GM21717 (cell line): ENCODE results near the gene S100A16.

Source experiments
- ATAC-seq: cut with Tn5 transposase; IDR thresholded peaks from one replicate; pipeline ENCODE4 v1.9.1; 2021; ENCODE audit warnings: mild to moderate bottlenecking, moderate library complexity; ENCODE audit not compliant: unreplicated experiment

S100A16 gene

DNA sequence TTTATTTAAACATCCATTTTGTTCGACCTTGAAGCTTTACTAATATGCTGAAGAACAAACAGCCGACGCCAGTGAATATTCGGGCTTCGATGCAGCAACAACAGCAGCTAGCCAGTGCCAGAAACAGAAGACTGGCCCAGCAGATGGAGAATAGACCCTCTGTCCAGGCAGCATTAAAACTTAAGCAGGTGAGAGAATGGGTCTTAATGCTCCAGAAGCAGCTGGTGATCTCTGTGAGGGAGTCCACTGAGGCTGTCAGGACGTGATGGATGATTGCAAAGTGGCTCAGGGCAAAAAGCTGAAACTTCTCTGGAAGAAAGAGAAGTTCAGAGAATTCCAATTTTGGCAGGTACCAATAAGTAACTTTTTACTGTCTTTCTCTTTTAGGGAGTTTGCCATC lies 25.3 kb upstream of the S100A16 start:
- ATAC-seq, result no peak

DNA sequence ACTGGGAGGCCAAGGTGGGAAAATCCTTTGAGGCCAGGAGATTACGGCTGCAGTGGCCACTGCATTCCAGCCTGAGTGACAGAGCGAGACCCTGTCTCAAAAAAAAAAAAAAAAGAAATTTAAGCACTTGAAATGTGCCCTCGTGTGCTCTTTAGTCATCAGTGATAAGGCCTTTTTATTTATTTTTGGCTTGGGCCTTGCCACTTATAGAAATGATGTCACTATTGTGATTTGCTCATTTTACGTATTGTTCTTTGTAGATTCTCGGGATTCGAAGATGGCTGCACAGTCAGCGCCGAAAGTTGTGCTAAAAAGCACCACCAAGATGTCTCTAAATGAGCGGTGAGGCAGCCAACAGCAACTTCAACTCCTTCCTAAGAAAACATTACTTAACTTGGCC lies 23.4 kb upstream of the S100A16 start:
- ATAC-seq, result no peak

DNA sequence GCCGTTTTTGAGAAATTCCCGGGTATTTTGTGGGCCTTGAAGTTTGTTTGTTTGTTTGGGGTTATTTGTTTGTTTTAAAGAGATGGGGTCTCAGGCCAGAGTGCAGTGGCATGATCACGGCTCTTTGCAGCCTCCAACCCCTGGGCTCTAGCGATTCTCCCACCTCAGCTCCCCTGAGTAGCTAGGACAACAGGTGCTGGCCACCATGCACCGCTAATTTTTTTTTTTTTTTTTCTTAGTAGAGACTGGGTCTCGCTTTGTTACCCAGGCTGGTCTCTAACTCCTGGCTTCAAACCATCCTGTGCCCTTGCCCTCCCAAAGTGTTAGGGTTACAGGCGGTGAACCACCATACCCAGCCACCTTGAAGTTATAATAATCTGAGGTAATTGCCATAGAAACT lies 22.9 kb upstream of the S100A16 start:
- ATAC-seq, result no peak

DNA sequence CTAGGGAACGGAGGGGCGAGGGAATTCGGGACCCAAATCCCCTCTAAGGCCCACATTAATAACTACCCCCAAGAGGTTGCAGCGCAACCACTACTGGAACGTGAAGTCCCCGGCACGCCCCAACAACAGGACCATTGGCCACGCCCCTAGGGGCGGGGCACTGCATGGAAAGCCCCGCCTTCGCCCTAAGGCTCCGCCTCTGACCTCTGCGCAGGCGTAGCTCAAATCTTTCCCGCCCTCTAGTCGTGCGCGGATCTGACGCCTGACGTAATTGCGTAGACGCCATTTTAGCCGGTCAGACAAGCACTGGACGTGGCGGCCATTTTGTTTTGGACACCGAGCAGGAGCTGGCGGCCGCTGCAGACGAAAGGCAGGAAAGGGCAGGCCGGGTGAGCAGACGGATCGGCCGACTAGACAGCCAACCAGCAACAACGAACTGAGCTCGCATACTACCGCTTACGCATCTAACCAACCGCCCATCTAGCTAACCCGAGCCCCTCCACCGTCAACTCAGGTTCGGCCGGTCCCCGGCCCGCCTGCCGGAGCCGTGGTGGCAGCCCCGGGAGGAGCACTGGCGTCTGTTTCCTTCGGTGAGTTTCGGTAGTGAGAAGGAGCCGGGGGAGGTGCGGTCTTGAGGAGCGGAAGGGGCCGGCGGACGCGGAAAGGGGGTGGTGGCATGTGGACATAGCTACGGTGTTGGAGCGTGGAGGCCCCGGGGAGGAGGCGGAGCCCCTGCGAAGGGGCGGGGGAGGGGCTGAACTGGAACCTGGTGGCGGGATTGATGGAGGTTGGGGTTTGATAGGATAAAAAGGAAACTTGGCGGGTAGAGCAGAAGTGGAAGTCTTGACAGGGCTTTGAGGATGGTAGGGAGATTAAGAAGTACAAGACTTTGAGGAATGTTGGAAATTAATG lies 21.1 kb upstream of the S100A16 start, which contains the start of gene CHTOP:
Gene CHTOP (plus strand): TSS at position 313 of the 912 bp plus-strand sequence. CDS start 2,523 bp downstream, outside the sequence.
- ATAC-seq, result peak; percentile 83

DNA sequence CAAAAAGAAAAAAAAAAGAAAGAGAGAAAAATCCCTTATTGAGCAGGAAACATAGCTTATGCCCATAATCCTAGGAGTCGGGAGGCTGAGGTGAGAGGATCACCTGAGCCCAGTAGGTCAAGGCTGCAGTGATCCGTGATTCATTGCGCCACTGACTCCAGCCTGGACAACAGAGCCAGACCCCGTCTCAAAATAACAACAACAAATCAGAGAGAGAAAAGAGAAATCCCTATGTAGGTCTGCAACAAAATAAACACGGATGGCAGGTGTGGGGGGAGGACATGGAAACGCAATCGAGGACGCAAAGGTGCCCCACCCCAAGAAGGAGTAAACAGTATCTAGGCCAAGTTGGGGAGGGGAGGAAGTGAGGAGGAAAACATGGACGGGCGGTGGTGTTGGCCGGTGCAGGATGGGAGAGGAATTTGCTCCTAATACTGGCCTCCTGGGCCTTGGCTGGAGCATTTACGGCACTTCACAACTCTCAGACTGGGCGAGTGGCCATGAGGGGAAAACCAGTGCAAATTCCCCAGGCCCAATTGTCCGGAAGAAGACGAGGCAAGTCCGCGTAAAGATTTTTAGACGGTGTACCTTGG lies 20.3 kb upstream of the S100A16 start:
- peak; percentile 2 for ATAC-seq

DNA sequence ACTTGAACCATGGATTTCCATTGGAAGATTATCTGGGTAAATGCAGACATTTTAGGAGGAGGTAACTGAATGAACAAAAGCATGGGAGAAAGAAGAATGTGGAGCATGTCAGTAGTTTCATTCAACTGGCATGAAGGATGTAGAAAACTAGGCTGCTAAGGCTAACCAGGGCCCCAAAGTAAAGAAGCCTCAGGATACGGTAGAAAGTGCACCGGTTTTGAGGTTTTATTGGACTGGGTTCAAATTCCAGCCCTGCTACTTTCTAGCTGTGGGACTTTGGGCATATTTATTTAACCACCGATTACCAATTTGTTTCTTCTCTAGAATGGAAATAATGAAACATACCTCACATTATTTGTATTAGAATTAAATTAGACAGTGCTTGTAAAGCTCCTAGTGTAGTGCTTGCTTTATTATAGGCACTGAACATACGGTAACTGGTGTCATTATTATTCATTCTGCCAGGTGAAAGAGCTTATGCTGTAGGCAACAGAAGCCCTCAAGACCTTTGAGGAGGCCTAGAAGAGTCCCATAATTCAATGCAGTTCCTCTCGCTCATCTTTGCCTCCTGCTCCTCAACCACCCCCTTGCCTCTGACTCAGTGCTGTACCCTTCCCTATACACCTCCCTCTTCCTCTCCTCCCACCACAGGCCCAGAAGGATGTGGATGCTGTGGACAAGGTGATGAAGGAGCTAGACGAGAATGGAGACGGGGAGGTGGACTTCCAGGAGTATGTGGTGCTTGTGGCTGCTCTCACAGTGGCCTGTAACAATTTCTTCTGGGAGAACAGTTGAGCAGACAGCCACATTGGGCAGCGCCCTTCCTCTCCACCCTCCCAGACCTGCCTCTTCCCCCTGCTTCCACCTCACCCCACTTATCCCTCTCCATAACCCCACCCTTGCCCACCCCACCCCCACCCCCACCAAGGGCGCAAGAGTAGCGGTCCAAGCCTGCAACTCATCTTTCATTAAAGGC lies 18.4 kb upstream of the S100A16 start:
- no peak for ATAC-seq

DNA sequence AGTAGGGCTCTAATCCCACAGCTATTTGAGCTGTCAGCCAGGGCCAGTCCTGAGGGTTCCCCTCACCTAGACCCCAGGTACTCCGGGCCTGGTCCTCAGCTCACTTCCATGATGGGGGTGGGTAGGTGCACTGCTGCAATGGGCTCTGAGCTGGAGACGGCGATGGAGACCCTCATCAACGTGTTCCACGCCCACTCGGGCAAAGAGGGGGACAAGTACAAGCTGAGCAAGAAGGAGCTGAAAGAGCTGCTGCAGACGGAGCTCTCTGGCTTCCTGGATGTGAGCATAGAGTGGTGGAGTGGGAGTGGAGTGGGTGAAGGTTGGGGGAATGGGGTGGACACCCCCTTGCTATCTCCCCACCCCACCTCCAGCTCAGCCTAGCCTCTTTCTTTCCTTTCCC lies 17.4 kb upstream of the S100A16 start:
- no peak for ATAC-seq

DNA sequence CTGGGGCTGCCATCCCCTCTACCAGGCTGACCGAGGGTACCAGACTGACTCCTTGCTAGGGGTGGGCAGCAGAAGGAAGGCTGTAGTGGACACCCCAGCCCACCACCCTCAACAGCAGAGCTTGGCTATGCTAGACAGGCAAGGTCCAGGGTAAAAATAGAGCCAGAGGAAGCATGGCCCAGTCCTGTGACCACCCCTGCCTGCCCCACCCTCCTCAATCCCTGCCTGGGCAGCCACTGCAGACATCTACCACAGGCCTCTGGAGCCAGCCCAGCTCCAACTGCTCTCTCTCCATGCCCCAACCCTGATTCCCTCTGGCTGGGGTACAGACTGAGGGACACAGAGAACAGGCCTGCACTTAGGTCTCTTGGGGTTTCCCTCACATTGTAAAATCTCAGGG lies 17.0 kb upstream of the S100A16 start:
- ATAC-seq, result no peak

DNA sequence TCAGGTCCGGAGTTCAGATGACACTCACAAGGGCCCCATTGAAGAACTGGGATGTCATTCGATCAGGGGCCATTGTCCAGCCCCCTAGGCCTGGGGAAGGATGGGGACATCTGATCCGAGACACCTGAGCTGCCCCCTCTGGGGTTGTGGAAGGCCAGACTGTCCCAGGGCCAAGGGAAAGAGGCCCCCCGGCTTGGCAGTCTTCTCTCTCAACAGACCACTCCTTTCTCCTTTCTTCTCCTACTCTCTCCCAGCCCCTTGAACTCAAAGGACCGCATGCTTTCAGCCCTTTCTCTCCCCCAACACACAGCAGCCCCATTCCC lies 16.4 kb upstream of the S100A16 start:
- ATAC-seq, result no peak

DNA sequence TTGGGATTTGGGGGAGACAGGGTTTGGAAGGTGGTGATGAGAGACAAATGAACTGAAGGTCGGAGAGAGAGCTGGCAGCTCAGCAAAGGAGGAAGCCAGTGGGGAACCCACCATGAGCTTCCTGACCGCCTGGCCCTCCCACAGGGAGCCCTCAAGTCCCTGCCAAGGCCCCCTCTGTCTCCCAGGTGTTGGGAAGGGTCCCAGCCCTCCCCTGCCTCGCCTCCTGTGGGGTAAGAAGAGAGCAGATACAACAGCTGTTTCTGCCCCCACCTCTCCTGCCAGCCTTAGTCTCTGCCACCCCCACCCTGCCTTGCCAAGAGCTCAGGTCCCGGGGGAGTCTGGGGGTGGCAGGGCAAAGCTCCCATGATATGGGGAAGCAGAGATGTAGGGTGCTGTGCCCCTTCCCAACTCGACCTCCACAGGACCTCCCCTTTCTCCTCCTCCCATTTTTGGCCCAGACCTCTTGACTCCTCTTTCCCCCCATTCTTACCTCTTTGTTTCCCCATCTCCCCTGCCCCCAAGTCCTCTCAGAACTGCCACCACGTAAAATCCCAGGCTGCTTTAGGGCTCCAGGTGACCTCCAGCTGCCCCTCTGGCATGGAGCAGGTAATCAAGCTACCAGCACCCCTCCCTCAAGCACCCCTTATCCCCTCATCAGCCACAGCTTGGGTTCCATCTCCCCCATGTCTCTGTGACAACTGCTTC lies 15.9 kb upstream of the S100A16 start:
- ATAC-seq, result no peak

DNA sequence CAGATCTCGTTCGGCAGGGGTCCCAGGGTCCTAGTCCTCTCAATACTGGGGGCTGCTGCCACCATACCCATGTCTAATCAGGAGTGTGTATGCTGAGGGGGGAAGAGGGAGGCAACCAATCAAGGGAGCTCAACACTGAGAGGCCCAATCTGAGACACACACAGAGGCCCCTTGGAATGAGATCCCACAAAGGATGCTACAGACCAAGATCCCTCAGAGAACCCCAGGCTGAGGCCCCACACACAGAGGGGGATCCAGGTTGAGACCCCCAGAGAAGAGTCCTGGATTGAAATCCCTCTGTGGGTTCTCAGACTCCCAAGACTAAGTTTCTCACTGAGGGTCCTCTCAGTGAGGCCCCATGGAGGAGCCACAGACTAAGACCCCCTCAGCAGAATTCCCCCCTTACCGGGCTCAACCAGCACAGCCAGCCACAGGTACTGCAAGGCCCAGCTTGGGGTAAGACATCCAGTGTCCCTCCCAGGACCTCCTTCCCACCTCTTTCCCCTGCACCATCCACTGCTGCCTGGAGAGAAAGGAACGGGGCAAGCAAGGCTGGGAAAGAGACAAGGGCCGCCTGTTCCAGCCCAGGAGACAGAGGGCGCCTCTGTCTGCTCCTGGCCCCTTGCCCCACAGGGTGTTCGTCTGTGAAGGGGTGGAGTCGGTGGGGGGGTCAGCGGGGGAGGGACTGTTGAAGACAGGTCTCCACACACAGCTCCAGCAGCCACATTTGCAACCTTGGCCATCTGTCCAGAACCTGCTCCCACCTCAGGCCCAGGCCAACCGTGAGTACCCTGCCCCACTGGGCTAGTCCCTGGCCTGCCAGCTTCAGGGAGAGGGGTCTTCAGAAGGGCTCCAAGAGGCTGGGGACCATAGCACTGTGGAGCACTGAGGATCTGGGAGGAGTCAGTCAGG lies 15.0 kb upstream of the S100A16 start, which contains the start of gene S100A1:
Gene S100A1 (plus strand): TSS at position 720 of the 912 bp plus-strand sequence. CDS start 2,088 bp downstream, outside the sequence.
- ATAC-seq, result no peak

DNA sequence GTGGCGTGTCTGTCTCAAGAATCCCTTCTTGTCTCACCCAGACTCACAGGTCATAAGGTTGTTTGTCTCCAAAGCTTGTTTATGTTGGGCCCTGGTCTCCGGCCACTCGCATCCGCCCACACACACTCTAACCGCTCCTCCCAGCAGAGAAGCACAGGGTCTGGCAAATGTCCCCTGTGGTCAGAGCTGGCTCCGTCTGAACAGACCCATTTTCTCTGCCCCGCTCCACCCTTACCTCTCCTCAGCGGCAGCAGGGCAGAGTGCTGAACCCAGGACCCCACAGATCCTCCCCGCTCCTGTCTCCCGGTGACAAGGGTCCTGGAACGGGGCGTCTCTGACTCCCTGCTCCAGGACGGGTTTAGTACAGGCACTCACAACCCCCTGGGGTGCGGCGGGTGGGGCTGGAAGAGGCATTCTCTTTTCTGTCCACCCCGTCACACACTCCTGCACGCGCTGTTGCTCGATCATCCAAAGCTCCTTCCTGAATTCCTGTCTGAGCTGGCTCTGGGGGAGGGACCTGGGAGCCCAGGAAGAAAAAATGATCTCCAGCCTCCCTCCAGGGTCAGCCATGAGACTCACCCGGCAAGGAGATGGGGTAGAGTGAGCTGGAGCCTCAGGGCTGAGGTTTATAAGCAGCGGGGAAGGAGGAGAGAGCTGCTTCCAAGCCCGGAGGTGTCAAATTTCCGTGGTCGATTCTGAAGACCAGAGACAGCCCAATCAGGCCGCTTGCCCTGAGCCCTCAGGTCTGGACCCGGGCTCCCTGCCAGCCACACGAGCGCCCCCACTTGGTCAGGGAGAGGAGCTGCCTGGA lies 14.2 kb upstream of the S100A16 start, which contains the start of gene S100A13:
Gene S100A13 (minus strand): TSS at position 602 of the 811 bp plus-strand sequence. CDS start 1,033 bp downstream, outside the sequence.
- ATAC-seq, result no peak

DNA sequence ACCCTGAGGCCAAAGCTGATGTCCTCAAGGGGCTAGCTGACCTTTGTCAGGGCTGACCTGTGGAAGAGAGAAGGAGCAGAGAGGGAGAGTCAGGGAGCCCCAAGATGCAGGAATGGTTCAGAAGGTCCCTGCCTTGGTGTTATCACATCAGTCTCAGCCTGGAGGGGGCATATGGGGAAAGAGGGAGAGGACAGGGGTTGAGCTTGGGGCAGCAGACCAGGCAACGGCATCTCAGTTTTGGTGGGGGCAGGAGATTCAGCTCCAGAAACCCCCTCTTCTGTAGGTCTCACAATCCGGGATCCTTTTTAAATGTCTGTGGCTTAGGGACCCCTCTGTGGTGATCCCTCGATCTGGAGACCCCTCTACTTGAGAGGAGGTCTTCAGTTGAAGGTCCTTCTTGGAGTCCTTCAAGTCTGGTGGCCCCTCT lies 13.6 kb upstream of the S100A16 start:
- no peak for ATAC-seq

DNA sequence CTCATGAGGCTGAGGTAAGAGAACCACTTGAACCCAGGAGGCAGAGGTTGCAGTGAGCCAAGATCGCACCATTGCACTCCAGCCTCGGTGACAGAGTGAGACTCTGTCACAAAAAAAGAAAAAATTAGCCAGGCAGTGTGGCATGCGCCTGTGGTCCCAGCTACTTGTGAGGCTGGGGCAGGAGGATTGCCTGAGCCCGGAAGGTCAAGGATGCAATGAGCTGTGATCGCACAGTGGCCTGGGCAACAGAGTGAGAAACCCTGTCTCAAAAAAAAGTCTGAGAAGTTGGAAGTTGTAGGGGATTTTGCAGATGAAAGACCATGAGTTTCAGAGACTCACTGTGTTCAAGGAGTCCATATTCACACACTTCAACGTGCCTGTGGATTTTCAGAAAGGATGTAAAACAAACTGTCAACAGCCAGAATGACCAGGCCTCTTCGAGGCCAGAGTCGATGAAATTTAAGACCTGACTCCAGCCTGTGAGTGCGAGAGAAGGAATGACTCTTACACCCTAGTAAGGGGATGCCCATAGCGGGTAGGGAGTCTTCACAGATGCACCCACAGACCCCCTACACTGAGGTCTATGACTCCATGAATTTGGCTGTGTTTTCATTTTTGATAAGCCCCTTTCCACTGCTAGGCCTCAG lies 12.2 kb upstream of the S100A16 start:
- ATAC-seq, result no peak

DNA sequence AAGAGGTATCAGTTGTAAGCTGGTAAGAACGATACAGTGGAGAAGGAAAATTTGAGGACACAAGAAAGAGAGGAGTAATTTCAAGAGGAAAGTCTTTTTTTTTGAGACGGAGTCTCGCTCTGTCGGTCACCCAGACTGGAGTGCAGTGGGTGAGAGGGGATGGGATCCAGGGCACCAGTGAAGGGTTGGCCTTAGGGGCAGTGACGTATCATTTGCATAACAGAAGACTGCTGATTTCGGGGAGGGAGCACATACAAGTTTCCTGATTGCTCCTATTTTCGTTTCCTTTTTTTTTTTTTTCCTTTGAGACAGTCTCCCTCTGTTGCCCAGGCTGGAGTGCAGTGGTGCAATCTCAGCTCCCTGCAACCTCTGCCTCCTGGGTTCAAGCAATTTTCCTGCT lies 10.2 kb upstream of the S100A16 start:
- ATAC-seq, result no peak

DNA sequence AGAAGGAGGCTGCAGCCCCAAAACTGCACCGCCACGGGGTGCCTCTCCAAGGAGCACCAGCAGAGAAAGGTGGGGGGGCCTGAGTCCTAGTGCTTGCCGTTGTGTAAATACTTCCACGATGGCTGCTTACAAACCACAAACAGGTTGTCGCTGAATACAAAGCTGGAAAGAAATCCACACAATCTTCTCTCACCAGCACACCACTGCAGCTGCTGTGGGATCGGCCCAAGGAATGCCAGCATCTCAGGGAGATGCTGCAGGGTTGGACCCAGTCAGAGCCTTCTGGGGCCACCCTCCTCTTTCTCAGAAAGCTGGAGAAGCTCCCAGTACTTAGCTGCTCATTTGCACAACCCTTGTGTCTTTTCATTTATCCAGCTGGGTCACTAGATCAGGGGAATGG lies 6.2 kb upstream of the S100A16 start:
- no peak for ATAC-seq

DNA sequence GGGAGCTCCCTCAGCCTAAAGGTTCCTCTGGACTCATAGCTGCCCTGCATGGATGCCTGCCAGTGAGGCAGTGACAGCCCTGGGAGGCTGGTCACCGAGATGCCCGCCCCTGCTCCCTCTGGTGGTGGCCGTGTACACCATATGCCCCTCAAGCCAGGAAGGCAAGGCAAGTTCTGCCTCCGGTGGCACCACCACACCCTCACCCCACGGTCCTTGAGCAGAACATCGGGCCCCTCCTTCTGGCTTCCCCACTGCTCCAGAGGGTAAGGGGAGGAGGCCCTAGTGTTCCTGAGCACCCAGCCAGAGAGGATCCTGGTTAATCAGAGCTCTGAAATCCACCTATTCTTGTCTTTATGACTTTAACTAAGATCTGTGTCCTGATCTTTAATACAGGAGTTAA lies 4.7 kb upstream of the S100A16 start:
- peak; percentile 54 for ATAC-seq

DNA sequence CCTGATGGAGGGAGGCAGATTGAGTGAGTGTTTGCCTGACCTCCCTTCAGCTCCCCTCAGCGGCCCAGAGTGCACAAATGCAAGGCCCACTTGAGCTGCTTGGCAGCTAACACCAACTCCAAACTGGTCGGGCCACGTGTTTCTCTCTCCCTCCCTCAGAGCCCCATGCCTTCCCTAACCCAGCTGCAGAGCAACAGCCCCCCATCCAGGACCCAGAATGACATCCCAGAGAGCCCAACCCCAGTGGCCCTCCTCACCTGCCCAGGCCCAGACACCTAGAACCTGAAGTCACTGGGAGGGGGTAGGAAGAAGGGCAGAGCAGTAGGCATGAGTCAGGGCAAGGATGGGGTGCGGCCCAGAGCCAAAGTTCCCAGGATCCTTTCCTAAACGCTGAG lies 4.0 kb upstream of the S100A16 start:
- ATAC-seq, result no peak
